ENCODE data around the gene FOXO4.

DNA sequence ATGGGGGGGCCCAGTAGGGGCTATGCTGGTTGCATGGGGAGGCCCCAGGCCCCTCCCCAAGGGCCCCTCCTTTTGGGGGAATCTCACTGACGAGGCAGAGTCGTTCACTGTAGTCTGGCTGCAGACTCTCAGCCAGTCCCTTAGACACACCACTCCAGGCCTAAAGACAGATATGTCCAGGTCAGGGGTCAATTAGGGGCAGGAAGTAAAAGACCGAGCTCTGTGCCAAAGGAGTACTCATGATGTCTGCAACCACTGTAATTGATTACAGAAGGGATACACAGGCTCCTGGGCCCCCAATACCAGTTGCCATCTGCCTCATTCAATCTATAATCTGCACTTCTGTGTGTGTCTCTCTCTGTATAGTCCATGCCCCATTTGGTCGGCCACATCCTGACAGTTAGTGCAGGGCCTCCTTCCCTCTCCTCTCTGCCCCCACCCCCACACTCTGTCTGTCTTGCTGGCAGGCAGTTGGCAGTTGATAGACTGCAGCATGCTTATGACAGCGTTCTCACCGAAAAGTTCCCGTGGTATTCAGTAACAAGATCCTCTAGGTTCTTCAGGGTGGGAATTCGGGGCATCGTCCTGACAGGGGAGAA is 12.2 kb downstream of the FOXO4 start:
- no peak for TF ChIP-seq TAF1 (IDR thresholded peaks at IDR 0.05; ENCODE audit: low read depth, low read length)
- no peak for TF ChIP-seq POLR2A (IDR thresholded peaks at IDR 0.05; ENCODE audit: low read depth, low read length)
- TF ChIP-seq POLR2AphosphoS5 (IDR thresholded peaks at IDR 0.05; ENCODE audit: low read depth, low read length): no peak
